Breast epithelium (tissue), 4 donors: ENCODE results near the gene CD200. TPM values are rescaled to one million over a fixed set of nuclear protein-coding genes. Genes with fewer than 3 reads are reported as not detected.

Experiments
- DNase-seq, 2 donors: peaks; one replicate each; pipeline ENCODE4 v3.0.0-alpha.2; 2019; ENCODE audit warnings: low spot score in 2 of 2
- H3K27ac ChIP-seq, 2 donors: fragments of 200-600 bp; sonication (generic) in 1 of 2; one replicate each; pipeline ENCODE4 v1.5.1; 2016 to 2019; ENCODE audit warnings: mild to moderate bottlenecking in 1 of 2
- H3K27me3 ChIP-seq, 2 donors: fragments of 200-600 bp; sonication (generic) in 1 of 2; one replicate each; pipeline versions ENCODE4 v1.5.1 to v1.6.0; 2017 to 2019; ENCODE audit warnings: control low read depth in 1 of 2, mild to moderate bottlenecking in 1 of 2
- H3K36me3 ChIP-seq: fragments of 200-600 bp; one replicate; pipeline ENCODE4 v1.5.1; 2019
- H3K4me1 ChIP-seq, 2 donors: fragments of 200-600 bp; sonication (generic); one replicate each; pipeline ENCODE4 v1.5.1; 2016 to 2019; ENCODE audit warnings: control low read depth in 1 of 2
- H3K4me3 ChIP-seq, 3 donors: fragments of 200-600 bp; sonication (generic); 1 replicate in 2 of 3; 2 replicates in 1 of 3; pipeline ENCODE4 v1.5.1; 2016 to 2019; ENCODE audit warnings: mild to moderate bottlenecking in 3 of 3, moderate library complexity in 2 of 3
- H3K9me3 ChIP-seq, 2 donors: fragments of 200-600 bp; sonication (generic) in 1 of 2; one replicate each; pipeline ENCODE4 v1.5.1; 2016 to 2019; ENCODE audit warnings: control low read depth in 1 of 2
- POLR2A ChIP-seq: fragments of 450-650 bp; IDR thresholded peaks from one replicate; pipeline ENCODE4 v1.6.1; 2016; ENCODE audit warnings: antibody characterized with exemption, mild to moderate bottlenecking, moderate library complexity
- POLR2AphosphoS5 ChIP-seq, 3 donors: sonication (generic); formaldehyde crosslinking; IDR thresholded peaks; one replicate each; pipeline ENCODE4 v1.6.1; 2017; ENCODE audit warnings: antibody characterized with exemption in 3 of 3
- intact Hi-C: fragments of 100-400 bp; cut with DNase I; formaldehyde crosslinking; loops from one replicate; pipeline ENCODE4 v1.15.1; 2023; ENCODE audit warnings: low total_unique reads
- total RNA-seq, 3 donors: library from RNA; depleted of rRNA; stranded (reverse); fragments of >200 nt; gene quantifications; one replicate each; pipeline ENCODE4 v1.1.0, GENCODE V29; 2016
- TF ChIP-seq, protein P1 (sequence below), 3 donors: fragments of 450-650 bp; IDR thresholded peaks; one replicate each; pipeline ENCODE4 v1.5.1; 2016 to 2017; ENCODE audit warnings: antibody characterized with exemption in 3 of 3, mild to moderate bottlenecking in 3 of 3, moderate library complexity in 3 of 3

The CD200 gene
- total RNA-seq, 3 donors from 2014 or later = 4.8 to 20.8 (median 17.0) TPM

DNA sequence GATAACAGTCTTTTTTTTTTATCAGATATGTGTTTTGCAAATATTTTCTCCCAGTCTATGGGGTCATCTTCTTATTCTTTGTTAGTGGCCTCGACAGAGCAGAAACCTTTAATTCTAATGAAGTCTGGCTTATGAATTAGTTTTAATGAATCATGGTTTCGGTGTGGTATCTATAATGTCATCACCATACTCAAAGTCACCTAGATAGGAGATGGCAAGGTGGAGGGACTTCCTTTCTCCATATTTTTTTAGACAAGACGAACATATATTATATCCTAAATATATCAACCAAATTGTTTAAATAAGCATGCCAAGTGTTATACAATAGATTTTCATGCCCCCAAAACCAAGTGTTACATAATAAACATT, 60.4 kb downstream of the CD200 start:
- no peak for DNase-seq
- intact Hi-C loops = no loop called here
- Histone ChIP-seq H3K36me3 (no peaks in the 10 kb centered on the region), H3K4me1 (no peaks in the 10 kb centered on the region), H3K27me3 (no peaks in the 10 kb centered on the region), H3K27ac (peak overlapping the region in 1 of 2 donors; percentile 50), H3K4me3 (no peak overlapping the region), H3K9me3 (no peaks in the 10 kb centered on the region)
- no peak for TF ChIP-seq POLR2AphosphoS5 (IDR thresholded peaks at IDR 0.05)
- TF ChIP-seq, protein P1, sequence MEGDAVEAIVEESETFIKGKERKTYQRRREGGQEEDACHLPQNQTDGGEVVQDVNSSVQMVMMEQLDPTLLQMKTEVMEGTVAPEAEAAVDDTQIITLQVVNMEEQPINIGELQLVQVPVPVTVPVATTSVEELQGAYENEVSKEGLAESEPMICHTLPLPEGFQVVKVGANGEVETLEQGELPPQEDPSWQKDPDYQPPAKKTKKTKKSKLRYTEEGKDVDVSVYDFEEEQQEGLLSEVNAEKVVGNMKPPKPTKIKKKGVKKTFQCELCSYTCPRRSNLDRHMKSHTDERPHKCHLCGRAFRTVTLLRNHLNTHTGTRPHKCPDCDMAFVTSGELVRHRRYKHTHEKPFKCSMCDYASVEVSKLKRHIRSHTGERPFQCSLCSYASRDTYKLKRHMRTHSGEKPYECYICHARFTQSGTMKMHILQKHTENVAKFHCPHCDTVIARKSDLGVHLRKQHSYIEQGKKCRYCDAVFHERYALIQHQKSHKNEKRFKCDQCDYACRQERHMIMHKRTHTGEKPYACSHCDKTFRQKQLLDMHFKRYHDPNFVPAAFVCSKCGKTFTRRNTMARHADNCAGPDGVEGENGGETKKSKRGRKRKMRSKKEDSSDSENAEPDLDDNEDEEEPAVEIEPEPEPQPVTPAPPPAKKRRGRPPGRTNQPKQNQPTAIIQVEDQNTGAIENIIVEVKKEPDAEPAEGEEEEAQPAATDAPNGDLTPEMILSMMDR (IDR thresholded peaks at IDR 0.05) = no peak
- no peak for TF ChIP-seq POLR2A

DNA sequence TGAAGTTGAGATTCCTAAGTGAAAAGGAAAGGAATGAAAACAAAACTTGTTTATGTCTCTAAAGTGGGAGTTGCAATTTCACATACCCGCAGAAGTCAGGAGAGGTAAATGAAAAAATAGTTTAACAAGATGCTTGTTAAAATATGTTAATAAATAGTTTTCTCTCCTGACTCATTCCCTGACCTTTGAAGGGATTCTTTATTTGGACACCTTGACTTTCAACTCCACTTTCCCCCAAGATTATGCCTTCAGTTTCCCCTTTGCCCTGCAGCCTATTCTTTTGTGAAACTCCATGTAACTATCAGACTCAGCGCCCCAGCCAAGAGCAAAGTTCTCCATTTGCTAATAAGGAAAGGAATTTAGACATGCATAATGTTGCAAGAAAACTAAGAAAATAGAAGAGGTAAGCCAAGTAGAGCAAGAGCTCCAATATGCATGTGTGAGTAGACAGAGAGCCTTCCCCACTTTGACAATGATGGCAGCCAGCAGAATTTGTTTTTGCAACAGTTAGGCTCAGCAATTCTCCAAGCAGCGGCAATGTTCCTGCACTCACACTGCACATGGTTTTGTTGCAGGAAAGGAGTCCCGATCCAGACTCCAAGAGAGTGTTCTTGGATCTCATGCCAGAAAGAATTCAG, 61.2 kb downstream of the CD200 start:
- TF ChIP-seq POLR2A (no peak), POLR2AphosphoS5 (IDR thresholded peaks at IDR 0.05) (peak in 1 of 3 donors; percentile 9)
- no peaks in the 10 kb centered on the region for H3K9me3 ChIP-seq
- no peaks in the 10 kb centered on the region for H3K27me3 ChIP-seq
- peak overlapping the region; percentile 50 to 54 for H3K27ac ChIP-seq
- intact Hi-C loops = no loop called here
- H3K4me3 ChIP-seq = no peak overlapping the region
- H3K36me3 ChIP-seq = no peaks in the 10 kb centered on the region
- DNase-seq = peak in 1 of 2 donors; percentile 59
- no peaks in the 10 kb centered on the region for H3K4me1 ChIP-seq

DNA sequence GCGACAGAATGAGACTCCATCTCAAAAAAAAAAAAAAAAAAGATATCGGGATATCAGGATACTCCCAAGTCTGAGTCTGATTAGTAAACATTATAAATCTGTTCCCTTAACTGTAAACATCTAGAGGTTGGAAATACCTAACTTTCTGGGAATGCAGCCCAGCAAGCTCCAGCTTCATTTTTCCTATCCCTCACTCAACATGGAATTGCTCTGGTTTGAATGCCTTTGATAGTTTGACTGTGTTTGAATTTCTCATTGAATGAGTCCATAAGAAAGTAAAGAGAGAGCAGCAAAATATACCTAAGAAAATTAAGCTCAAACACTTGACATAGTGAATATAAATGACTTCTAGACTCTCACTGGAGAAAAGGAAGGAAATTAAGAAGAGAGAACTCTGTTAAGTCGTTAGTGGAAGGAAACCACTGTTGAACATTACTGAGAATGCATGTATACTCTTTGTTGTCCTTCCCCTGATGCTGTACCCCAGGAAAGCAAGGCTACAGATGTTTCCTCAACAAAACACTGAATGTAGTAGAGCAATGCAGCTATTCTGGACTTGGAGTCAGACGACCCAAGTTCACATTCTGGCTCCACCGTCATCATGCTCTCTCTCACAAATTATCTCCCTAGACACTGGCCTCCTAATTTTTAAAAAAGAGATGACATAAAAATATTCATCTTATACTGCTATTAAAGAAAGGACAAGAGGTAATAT, 62.4 kb downstream of the CD200 start:
- Histone ChIP-seq H3K9me3 (no peaks in the 10 kb centered on the region), H3K27me3 (no peaks in the 10 kb centered on the region), H3K4me3 (no peak overlapping the region), H3K27ac (peak overlapping the region in 1 of 2 donors; percentile 54), H3K36me3 (no peaks in the 10 kb centered on the region), H3K4me1 (no peaks in the 10 kb centered on the region)
- no peak for TF ChIP-seq POLR2AphosphoS5 (IDR thresholded peaks at IDR 0.05)
- TF ChIP-seq, protein P1 (IDR thresholded peaks at IDR 0.05) = no peak
- no peak for DNase-seq
- intact Hi-C loops = no loop called here

DNA sequence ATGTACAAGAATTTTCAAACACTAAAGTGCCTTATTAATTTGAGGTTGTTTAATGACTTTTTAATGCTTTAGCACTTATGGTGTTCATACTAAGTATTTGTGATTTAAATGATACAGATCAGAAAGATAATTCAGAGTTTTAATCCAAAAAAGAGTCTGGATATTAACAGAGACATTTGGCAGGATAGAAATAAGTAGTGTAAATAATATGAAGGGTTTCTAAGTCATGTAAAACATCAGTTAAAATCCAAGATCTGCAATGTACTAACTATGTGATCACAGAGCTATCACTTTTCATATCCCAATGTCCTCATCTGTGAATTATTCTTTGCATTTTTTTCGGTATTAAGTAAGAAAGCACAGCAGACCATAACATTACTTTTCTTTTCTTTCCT, 62.9 kb downstream of the CD200 start:
- Histone ChIP-seq H3K4me3 (no peak overlapping the region), H3K27ac (peak overlapping the region in 1 of 2 donors; percentile 10), H3K9me3 (no peaks in the 10 kb centered on the region), H3K4me1 (no peaks in the 10 kb centered on the region), H3K36me3 (no peaks in the 10 kb centered on the region), H3K27me3 (no peaks in the 10 kb centered on the region)
- TF ChIP-seq, protein P1 (IDR thresholded peaks at IDR 0.05) = no peak
- TF ChIP-seq POLR2A (no peak), POLR2AphosphoS5 (IDR thresholded peaks at IDR 0.05) (no peak)
- intact Hi-C loops = no loop called here
- no peak for DNase-seq

DNA sequence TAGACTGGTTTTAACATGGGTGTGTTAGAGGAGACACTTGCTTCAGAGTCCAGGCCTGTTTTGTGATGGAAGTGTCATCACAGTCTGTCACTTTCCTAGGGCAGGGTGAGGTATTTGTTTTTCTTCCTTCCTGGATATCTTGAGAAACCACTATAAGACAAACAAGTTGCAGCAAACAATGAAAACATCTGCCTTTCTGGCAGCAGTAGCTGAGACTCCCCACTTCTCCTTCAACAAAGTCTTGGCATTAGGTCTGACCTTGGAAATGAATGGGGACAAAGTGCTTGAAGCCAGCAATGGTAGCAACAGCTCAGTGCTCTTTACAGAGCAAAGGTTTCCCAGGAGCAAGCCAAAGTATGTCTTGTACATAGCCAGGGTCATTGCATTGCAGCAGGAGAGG, 64.6 kb downstream of the CD200 start:
- Histone ChIP-seq H3K27ac (no peak overlapping the region), H3K4me3 (no peak overlapping the region), H3K27me3 (no peaks in the 10 kb centered on the region), H3K4me1 (no peaks in the 10 kb centered on the region), H3K9me3 (no peaks in the 10 kb centered on the region), H3K36me3 (no peaks in the 10 kb centered on the region)
- no peak for DNase-seq
- TF ChIP-seq POLR2AphosphoS5 (IDR thresholded peaks at IDR 0.05) (no peak), POLR2A (no peak)
- TF ChIP-seq, protein P1 (IDR thresholded peaks at IDR 0.05) = no peak
- intact Hi-C loops = no loop called here
